ENCODE data around the gene FGD3. TPM values are rescaled to one million over a fixed set of nuclear protein-coding genes. Genes with fewer than 3 reads are reported as not detected.

Gene FGD3
- total RNA-seq, 1 experiment from 2014 or later: 26.6 TPM

GRCh38 chr9:93077367-93077766 lies 130.0 kb downstream of the FGD3 start:
- H3K4me3 Mint-ChIP-seq (ENCODE audit: unreplicated experiment): no peak overlapping the region
- no peaks in the 10 kb centered on the region for H3K36me3 Mint-ChIP-seq (ENCODE audit: insufficient read depth, unreplicated experiment)
- ChIA-PET CTCF (no interaction called here), POLR2A (no interaction called here)
- H3K4me1 Mint-ChIP-seq (ENCODE audit: low read depth, unreplicated experiment): no peaks in the 10 kb centered on the region
- Histone ChIP-seq H3K4me3 (ENCODE audit: low read depth, low read length) (no peak overlapping the region), H3K27me3 (replicated peaks; ENCODE audit: control insufficient read depth, insufficient read depth, low read length) (no peaks in the 10 kb centered on the region), H3K9me3 (no peaks in the 10 kb centered on the region), H3K36me3 (ENCODE audit: control insufficient read depth, insufficient read depth, low read length) (no peaks in the 10 kb centered on the region), H3K4me1 (no peaks in the 10 kb centered on the region)
- intact Hi-C loops (cut with micrococcal nuclease; ENCODE audit: unreplicated experiment): no loop called here
- H3K9me3 Mint-ChIP-seq (ENCODE audit: unreplicated experiment): no peaks in the 10 kb centered on the region
- H3K27me3 Mint-ChIP-seq (ENCODE audit: insufficient read depth, unreplicated experiment): no peaks in the 10 kb centered on the region
- BruUV-seq (replicated peaks): no TSS peak
- TF ChIP-seq, protein P1, sequence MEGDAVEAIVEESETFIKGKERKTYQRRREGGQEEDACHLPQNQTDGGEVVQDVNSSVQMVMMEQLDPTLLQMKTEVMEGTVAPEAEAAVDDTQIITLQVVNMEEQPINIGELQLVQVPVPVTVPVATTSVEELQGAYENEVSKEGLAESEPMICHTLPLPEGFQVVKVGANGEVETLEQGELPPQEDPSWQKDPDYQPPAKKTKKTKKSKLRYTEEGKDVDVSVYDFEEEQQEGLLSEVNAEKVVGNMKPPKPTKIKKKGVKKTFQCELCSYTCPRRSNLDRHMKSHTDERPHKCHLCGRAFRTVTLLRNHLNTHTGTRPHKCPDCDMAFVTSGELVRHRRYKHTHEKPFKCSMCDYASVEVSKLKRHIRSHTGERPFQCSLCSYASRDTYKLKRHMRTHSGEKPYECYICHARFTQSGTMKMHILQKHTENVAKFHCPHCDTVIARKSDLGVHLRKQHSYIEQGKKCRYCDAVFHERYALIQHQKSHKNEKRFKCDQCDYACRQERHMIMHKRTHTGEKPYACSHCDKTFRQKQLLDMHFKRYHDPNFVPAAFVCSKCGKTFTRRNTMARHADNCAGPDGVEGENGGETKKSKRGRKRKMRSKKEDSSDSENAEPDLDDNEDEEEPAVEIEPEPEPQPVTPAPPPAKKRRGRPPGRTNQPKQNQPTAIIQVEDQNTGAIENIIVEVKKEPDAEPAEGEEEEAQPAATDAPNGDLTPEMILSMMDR (IDR thresholded peaks at IDR 0.05; ENCODE audit: insufficient read depth in 1 of 2, low read depth in 1 of 2, low read length in 1 of 2, severe bottlenecking in 1 of 2, unreplicated experiment in 1 of 2): no peak
- no peak for DNase-seq
- H3K27ac Mint-ChIP-seq (ENCODE audit: unreplicated experiment): no peak overlapping the region

DNA sequence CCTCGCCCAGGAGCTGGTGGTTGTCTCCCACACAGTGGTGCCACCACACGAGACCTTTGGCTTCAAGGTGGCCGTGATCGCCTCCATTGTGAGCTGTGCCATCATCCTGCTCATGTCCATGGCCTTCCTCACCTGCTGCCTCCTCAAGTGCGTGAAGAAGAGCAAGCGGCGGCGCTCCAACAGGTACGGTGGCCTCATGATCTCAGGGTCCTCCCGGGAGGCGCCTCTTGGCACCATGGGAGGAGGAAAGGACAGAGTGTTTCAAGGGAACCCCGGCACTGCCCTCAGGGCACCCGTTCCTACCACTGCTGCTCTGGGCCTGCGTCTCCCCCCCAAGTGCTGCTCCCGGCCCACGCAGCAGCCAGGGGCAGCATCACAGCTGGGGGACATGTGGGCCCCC lies 130.5 kb downstream of the FGD3 start:
- POLR2A ChIA-PET: no interaction called here
- H3K36me3 ChIP-seq (ENCODE audit: control insufficient read depth, insufficient read depth, low read length): no peaks in the 10 kb centered on the region
- intact Hi-C loops (cut with micrococcal nuclease; ENCODE audit: unreplicated experiment): no loop called here
- no peaks in the 10 kb centered on the region for H3K27me3 ChIP-seq (replicated peaks; ENCODE audit: control insufficient read depth, insufficient read depth, low read length)
- CTCF ChIA-PET: no interaction called here
- no peaks in the 10 kb centered on the region for H3K4me1 ChIP-seq
- Mint-ChIP-seq H3K4me1 (ENCODE audit: low read depth, unreplicated experiment) (no peaks in the 10 kb centered on the region), H3K4me3 (ENCODE audit: unreplicated experiment) (no peak overlapping the region), H3K27me3 (ENCODE audit: insufficient read depth, unreplicated experiment) (no peaks in the 10 kb centered on the region), H3K9me3 (ENCODE audit: unreplicated experiment) (no peaks in the 10 kb centered on the region), H3K36me3 (ENCODE audit: insufficient read depth, unreplicated experiment) (no peaks in the 10 kb centered on the region), H3K27ac (ENCODE audit: unreplicated experiment) (no peak overlapping the region)
- DNase-seq: no peak
- TF ChIP-seq, protein P1 (IDR thresholded peaks at IDR 0.05; ENCODE audit: insufficient read depth in 1 of 2, low read depth in 1 of 2, low read length in 1 of 2, severe bottlenecking in 1 of 2, unreplicated experiment in 1 of 2): no peak
- H3K4me3 ChIP-seq (ENCODE audit: low read depth, low read length): no peak overlapping the region
- no TSS peak for BruUV-seq (replicated peaks)
- no peaks in the 10 kb centered on the region for H3K9me3 ChIP-seq

GRCh38 chr9:93079371-93079770 lies 132.0 kb downstream of the FGD3 start:
- Mint-ChIP-seq H3K9me3 (ENCODE audit: unreplicated experiment) (no peaks in the 10 kb centered on the region), H3K4me3 (ENCODE audit: unreplicated experiment) (no peak overlapping the region), H3K36me3 (ENCODE audit: insufficient read depth, unreplicated experiment) (no peaks in the 10 kb centered on the region), H3K27ac (ENCODE audit: unreplicated experiment) (no peak overlapping the region), H3K27me3 (ENCODE audit: insufficient read depth, unreplicated experiment) (no peaks in the 10 kb centered on the region), H3K4me1 (ENCODE audit: low read depth, unreplicated experiment) (no peaks in the 10 kb centered on the region)
- CTCF ChIA-PET: no interaction called here
- Histone ChIP-seq H3K4me1 (no peaks in the 10 kb centered on the region), H3K4me3 (ENCODE audit: low read depth, low read length) (no peak overlapping the region), H3K9me3 (no peaks in the 10 kb centered on the region), H3K27me3 (replicated peaks; ENCODE audit: control insufficient read depth, insufficient read depth, low read length) (no peaks in the 10 kb centered on the region), H3K36me3 (ENCODE audit: control insufficient read depth, insufficient read depth, low read length) (no peaks in the 10 kb centered on the region)
- BruUV-seq (replicated peaks): no TSS peak
- TF ChIP-seq, protein P1 (IDR thresholded peaks at IDR 0.05; ENCODE audit: insufficient read depth in 1 of 2, low read depth in 1 of 2, low read length in 1 of 2, severe bottlenecking in 1 of 2, unreplicated experiment in 1 of 2): no peak
- intact Hi-C loops (cut with micrococcal nuclease; ENCODE audit: unreplicated experiment): no loop called here
- POLR2A ChIA-PET: no interaction called here
- DNase-seq: no peak
